ENCODE results near the gene ABCA13.

DNA sequence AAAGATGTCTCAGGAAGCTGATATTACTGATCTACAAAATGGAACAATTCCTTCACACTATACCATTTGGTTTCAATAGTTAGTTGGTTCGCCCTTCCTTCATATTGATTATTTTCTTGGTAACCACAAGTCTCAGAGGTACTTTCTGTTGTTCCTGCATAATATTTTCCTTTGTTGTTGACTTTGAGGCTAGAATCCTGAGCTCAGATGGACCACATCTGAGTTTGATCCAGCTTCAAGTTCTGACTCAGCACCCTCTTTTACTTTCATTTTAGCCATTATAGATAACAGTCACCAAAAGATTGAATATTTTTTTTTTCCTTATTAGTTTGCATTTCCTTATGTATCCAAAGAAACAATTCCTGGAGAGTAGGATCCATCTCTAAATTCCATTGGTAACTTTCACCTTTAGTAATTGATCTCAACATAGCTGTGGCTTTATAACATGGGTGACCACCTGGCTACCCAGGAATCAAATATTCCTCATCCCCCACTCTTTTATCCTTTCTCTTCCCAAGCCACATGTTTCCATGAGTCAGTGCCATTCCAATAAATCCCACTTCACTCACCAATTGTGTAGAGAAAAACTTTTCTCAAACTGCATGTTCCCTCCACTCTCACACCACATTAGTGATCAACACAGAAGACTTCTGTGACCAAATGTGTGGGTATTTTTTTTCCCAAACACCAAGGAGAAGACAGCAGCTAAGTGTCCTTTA lies 9.7 kb upstream of the ABCA13 start:
- no peak for TF ChIP-seq JUND (IDR thresholded peaks at IDR 0.05)
- TF ChIP-seq EGR1 (IDR thresholded peaks at IDR 0.05; ENCODE audit: low read depth) = no peak
- TF ChIP-seq, protein P1, sequence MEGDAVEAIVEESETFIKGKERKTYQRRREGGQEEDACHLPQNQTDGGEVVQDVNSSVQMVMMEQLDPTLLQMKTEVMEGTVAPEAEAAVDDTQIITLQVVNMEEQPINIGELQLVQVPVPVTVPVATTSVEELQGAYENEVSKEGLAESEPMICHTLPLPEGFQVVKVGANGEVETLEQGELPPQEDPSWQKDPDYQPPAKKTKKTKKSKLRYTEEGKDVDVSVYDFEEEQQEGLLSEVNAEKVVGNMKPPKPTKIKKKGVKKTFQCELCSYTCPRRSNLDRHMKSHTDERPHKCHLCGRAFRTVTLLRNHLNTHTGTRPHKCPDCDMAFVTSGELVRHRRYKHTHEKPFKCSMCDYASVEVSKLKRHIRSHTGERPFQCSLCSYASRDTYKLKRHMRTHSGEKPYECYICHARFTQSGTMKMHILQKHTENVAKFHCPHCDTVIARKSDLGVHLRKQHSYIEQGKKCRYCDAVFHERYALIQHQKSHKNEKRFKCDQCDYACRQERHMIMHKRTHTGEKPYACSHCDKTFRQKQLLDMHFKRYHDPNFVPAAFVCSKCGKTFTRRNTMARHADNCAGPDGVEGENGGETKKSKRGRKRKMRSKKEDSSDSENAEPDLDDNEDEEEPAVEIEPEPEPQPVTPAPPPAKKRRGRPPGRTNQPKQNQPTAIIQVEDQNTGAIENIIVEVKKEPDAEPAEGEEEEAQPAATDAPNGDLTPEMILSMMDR (IDR thresholded peaks at IDR 0.05 in 2 of 3, conservative IDR thresholded peaks at IDR 0.05 in 1 of 3; ENCODE audit: borderline replicate concordance in 1 of 3, insufficient read depth in 1 of 3, low read depth in 2 of 3, low read length in 2 of 3) = no peak
